GM12872 (cell line): ENCODE measurements around the gene TBC1D20.

ENCODE experiments used
- CTCF ChIP-seq: IDR thresholded peaks from 3 replicates; pipeline ENCODE4 v1.5.1; 2011; ENCODE audit warnings: low read depth, mild to moderate bottlenecking, low read length, moderate library complexity; ENCODE audit not compliant: insufficient read depth

The TBC1D20 gene

GRCh38 chr20:402496-402885, 59.8 kb downstream of the TBC1D20 start:
- no peak for TF ChIP-seq CTCF

- TF ChIP-seq CTCF = no peak
Observed at GRCh38 chr20:401682-402495, 60.4 kb downstream of the TBC1D20 start.

- TF ChIP-seq CTCF = no peak
Observed at GRCh38 chr20:400454-401275, 61.7 kb downstream of the TBC1D20 start.

GRCh38 chr20:400128-400453, 62.2 kb downstream of the TBC1D20 start:
- TF ChIP-seq CTCF = no peak

- no peak for TF ChIP-seq CTCF
Observed at GRCh38 chr20:399182-399707, 63.1 kb downstream of the TBC1D20 start.

- TF ChIP-seq CTCF = no peak
Observed at GRCh38 chr20:397432-398237, 64.7 kb downstream of the TBC1D20 start.
